Measurements from ENCODE around the gene TVP23C. TPM values are rescaled to one million over a fixed set of nuclear protein-coding genes. Genes with fewer than 3 reads are reported as not detected.
"Not testable (repeated sequence)": the region's sequence is repeated elsewhere in the genome, so short reads cannot be mapped to it uniquely, and the experiment has no call there.

TVP23C gene
- polyA plus RNA-seq, 3 donors = 10.0 to 18.7 (median 15.3) TPM

DNA sequence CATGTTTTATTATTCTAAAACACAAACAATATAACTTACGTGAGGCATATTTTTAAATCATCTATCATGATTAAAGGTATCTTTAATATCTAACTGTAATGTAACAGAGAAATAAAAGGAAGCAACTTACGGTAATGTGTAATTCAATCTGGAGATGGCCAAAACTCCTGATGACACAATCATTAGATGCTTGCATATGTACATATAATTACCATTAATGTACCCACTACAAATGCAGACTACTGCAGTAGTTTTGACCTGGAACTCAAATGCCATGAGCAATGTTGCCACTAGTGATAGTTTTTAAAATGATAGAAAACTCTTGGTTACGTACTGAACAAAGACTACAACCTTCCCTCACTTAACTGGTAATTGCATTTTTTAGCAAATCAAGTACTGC is 30.2 kb downstream of the TVP23C start:
- not testable (repeated sequence) for DNase-seq

- not testable (repeated sequence) for DNase-seq
These were observed 36.7 kb downstream of the TVP23C start for GRCh38 chr17:15526292-15527218.

- not testable (repeated sequence) for DNase-seq
These were observed 38.0 kb downstream of the TVP23C start for GRCh38 chr17:15524990-15525985.

GRCh38 chr17:15516150-15516549 is 47.1 kb downstream of the TVP23C start:
- no peak for DNase-seq

- DNase-seq = no peak
These were observed 48.8 kb downstream of the TVP23C start for GRCh38 chr17:15514469-15514868.

GRCh38 chr17:15513856-15514459 is 49.3 kb downstream of the TVP23C start:
- DNase-seq = no peak

GRCh38 chr17:15513058-15513791 is 50.1 kb downstream of the TVP23C start:
- DNase-seq = no peak

- DNase-seq = no peak
These were observed 51.1 kb downstream of the TVP23C start for GRCh38 chr17:15512071-15512709.

- no peak for DNase-seq
These were observed 52.1 kb downstream of the TVP23C start for GRCh38 chr17:15511142-15511541.

DNA sequence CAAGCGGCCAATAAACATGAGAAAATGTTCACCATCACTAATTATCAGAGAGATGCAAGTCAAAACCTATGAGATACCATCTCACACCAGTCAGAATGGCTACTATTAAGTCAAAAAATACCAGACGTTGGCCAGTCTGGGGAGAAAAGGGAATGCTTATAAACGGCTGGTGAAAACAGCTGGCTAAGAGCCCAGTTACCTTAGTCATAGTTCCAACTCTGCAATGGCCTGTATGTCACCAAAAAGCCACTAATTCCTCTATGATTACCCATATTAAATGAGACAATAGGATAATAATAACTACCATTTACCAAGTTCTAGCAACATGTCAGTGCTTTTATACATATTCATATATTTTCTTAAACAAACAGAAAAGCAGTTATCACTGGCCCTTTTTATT is 52.9 kb downstream of the TVP23C start:
- no peak for DNase-seq

DNA sequence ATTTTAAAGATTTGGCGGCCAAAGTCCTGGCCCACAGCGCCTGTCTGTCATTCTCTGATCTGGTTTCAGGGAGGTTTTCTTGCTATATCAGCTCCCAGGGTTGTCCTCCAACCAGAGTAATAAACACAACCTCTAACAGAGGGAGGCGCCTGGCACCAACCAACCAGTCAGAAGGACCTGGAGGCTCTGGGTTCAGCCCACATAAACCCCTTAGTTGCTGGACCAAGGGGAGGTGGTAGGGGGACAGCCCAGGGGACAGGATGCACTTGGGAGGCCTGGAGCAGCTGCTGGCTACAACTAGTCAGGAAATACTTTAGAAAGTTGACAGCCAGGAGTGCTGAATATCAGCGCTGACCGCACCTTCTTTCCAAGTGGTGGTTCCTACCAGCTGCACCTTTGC is 54.2 kb downstream of the TVP23C start:
- no peak for DNase-seq

DNA sequence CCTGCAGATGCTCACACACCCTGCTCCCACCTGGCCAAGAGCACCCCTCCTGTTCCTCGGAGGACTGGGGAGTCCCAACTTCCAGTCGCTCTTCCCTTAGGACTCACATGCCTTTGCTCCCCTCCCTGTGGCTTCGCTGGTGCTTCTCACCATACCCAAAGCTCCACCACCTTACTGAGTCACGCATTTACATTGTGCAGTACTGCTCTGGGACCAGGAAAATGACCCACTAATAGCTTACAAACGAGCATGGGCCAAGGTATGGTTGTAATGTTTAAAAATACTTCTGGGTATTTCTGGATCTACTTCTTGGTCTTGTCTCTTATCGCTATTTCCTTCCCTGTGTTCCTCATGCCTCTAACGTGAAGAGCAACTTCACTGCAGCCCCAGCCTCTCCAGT is 54.8 kb downstream of the TVP23C start:
- DNase-seq = no peak

- no peak for DNase-seq
These were observed 55.4 kb downstream of the TVP23C start for GRCh38 chr17:15507896-15508295.

GRCh38 chr17:15507001-15507400 is 56.3 kb downstream of the TVP23C start:
- no peak for DNase-seq

DNA sequence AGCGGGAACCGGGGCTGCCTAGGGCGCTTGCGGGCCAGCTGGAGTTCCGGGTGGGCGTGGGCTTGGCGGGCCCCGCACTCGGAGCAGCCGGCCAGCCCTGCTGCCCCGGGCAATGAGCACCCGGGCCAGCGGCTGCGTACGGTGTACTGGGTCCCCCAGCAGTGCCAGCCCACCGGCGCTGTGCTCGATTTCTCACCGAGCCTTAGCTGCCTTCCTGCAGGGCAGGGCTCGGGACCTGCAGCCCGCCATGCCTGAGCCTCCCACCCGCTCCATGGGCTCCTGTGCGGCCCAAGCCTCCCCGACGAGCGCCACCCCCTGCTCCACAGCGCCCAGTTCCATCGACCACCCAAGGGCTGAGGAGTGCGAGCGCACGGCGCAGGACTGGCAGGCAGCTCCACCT is 57.6 kb downstream of the TVP23C start:
- DNase-seq = not testable (repeated sequence)

DNA sequence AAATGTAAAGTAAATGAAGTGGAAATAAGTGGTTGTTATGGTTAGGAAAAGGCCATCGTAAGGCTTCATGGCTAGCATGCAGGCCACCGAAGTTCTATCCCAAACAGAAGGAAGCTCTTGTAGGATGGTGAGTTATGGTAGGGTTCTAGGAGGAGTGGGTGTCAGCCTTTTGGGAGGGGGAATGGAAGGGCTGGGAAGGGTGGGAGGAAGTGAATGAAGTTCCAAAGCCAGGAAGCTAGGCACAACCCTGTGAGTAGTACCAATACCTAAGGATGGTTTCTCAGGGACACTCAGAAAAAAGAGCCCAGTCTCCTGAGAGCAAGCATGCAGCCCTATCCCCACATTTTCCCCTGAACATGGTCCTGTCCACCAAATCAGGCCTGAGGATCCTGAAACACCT is 59.6 kb downstream of the TVP23C start:
- no peak for DNase-seq

- peak; percentile 87 for DNase-seq
These were observed 60.7 kb downstream of the TVP23C start for GRCh38 chr17:15502369-15503112.

DNA sequence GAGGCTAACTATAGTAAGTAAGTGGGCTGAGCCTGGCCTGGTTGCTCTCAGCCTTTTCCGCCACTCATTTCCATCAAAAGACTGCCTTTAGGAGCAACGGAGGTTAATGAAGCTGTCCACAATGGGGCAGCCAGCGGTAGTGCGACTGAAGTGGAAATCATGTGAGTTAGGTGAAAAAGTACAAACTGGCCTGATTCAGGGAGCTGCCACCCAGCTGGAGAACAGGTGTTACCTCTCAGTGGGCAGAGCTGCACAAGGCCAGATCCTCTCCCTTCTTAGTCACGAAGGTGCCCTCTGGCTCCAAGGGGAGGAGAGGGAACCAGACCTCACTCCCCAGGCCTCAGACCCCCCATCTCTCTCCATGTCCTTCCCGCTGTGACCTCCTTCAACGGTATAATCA is 61.5 kb downstream of the TVP23C start:
- DNase-seq = peak; percentile 41

DNA sequence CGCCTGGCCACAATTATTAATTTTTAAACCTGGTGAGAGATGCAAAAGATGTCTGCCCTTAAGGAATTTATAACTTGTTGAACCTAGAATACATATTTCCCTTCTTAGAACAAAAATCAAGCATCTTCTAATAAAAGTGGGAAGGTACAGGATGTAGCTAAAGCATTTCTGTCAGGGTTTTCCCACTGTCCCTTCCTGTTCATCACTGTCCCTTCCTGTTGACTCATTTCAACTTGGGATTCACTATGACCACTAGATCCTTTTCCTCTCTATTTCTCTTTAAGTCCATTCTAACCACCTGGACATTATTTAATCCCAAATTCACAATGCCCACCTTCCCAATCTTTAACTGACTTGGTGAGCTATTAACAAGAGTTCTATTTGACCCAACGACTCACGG is 62.0 kb downstream of the TVP23C start:
- no peak for DNase-seq

DNA sequence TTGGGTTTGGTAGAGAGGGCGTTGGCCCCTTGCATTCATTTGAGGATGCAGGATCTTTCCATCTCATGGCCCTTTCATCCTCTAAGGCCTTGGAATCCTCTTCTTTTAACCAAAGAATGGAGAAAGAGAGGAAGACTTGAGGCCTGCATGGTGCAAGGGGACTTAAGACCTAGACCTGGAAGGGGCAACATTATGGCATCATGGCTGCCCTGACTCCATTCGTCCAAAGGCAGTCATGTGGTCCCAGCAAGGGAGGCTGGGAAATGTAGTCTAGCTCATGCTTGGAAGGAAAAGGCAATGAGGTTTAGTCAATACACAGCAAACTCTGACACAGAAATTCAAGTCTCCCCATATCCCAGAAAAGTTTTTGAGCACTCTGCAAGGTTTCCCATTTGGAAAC is 65.2 kb downstream of the TVP23C start:
- DNase-seq = no peak
